NCI-H128 (cell line): ENCODE results near the gene PSMD1.

Experiments used
- DNase-seq: peaks from one replicate; lab custom pipeline; 2025; ENCODE audit not compliant: unreplicated experiment; lab: John Stamatoyannopoulos, UW

The PSMD1 gene

GRCh38 chr2:231110551-231110950 lies 53.9 kb downstream of the PSMD1 start:
- DNase-seq, result no peak

- DNase-seq, result no peak
Observed at GRCh38 chr2:231111987-231112386, 55.3 kb downstream of the PSMD1 start.

GRCh38 chr2:231113489-231113888 lies 56.8 kb downstream of the PSMD1 start:
- no peak for DNase-seq

GRCh38 chr2:231115651-231116050 lies 59.0 kb downstream of the PSMD1 start:
- no peak for DNase-seq

GRCh38 chr2:231117148-231117547 lies 60.5 kb downstream of the PSMD1 start:
- no peak for DNase-seq

GRCh38 chr2:231117922-231118613 lies 61.4 kb downstream of the PSMD1 start:
- no peak for DNase-seq

GRCh38 chr2:231118614-231118942 lies 61.9 kb downstream of the PSMD1 start:
- no peak for DNase-seq

- no peak for DNase-seq
Observed at GRCh38 chr2:231123362-231123898, 66.8 kb downstream of the PSMD1 start.

GRCh38 chr2:231124838-231125568 lies 68.3 kb downstream of the PSMD1 start, which contains the start of gene HTR2B:
Gene HTR2B, minus strand, starts transcription at chr2:231125042. Its CDS starts 1,278 bp downstream, at chr2:231123764.
- no peak for DNase-seq

GRCh38 chr2:231126123-231126522 lies 69.5 kb downstream of the PSMD1 start:
- DNase-seq, result no peak

- no peak for DNase-seq
Observed at GRCh38 chr2:231127480-231127879, 70.8 kb downstream of the PSMD1 start.

- no peak for DNase-seq
Observed at GRCh38 chr2:231127936-231128335, 71.3 kb downstream of the PSMD1 start.

- no peak for DNase-seq
Observed at GRCh38 chr2:231128541-231128940, 71.9 kb downstream of the PSMD1 start.

GRCh38 chr2:231129216-231129615 lies 72.5 kb downstream of the PSMD1 start:
- DNase-seq, result no peak

GRCh38 chr2:231130336-231131056 lies 73.8 kb downstream of the PSMD1 start:
- DNase-seq, result no peak

- no peak for DNase-seq
Observed at GRCh38 chr2:231132129-231132528, 75.5 kb downstream of the PSMD1 start.

- no peak for DNase-seq
Observed at GRCh38 chr2:231133365-231134099, 76.9 kb downstream of the PSMD1 start.

- no peak for DNase-seq
Observed at GRCh38 chr2:231134910-231135655, 78.4 kb downstream of the PSMD1 start.

GRCh38 chr2:231138699-231139098 lies 82.0 kb downstream of the PSMD1 start:
- no peak for DNase-seq

- no peak for DNase-seq
Observed at GRCh38 chr2:231139796-231140195, 83.1 kb downstream of the PSMD1 start.
